Epithelial cell of prostate (primary cell): ENCODE results near the gene SCARB2.
A peak's percentile ranks its signal among the peaks of the same experiment; 100 is the strongest.

Experiments used
- DNase-seq: peaks from one replicate; pipeline ENCODE4 v3.0.0-alpha.2; 2011; ENCODE audit warnings: low read depth, low spot score
- H3K27ac ChIP-seq: fragments of 450-650 bp; 2 replicates; pipeline ENCODE4 v1.5.1; 2017; ENCODE audit warnings: mild to moderate bottlenecking

Gene SCARB2

GRCh38 chr4:76168688-76169087 is 44.9 kb downstream of the SCARB2 start:
- DNase-seq: no peak
- H3K27ac ChIP-seq: no peak overlapping the region

- no peak for DNase-seq
- H3K27ac ChIP-seq: no peak overlapping the region
These were observed 47.1 kb downstream of the SCARB2 start for GRCh38 chr4:76166480-76166879.

- no peak for DNase-seq
These were observed 53.3 kb downstream of the SCARB2 start for GRCh38 chr4:76160355-76160754.

GRCh38 chr4:76156635-76157034 is 57.0 kb downstream of the SCARB2 start:
- no peak overlapping the region for H3K27ac ChIP-seq
- no peak for DNase-seq

More at GRCh38 chr4:76160355-76160754, 53.3 kb downstream of the SCARB2 start:
- no peak overlapping the region for H3K27ac ChIP-seq

GRCh38 chr4:76155979-76156378 is 57.6 kb downstream of the SCARB2 start:
- no peak for DNase-seq
- no peak overlapping the region for H3K27ac ChIP-seq

GRCh38 chr4:76153356-76153755 is 60.3 kb downstream of the SCARB2 start:
- H3K27ac ChIP-seq: no peak overlapping the region
- DNase-seq: no peak

GRCh38 chr4:76148142-76148865 is 65.3 kb downstream of the SCARB2 start, which contains the start of gene NUP54:
Gene NUP54, minus strand, starts transcription at chr4:76148397. Its CDS starts 23 bp downstream, at chr4:76148374.
- H3K27ac ChIP-seq: peak within 1 kb of the TSS; percentile 64

GRCh38 chr4:76147454-76148141 is 66.0 kb downstream of the SCARB2 start:
- DNase-seq: peak; percentile 12
- H3K27ac ChIP-seq: peak overlapping the region; percentile 64

More at GRCh38 chr4:76148142-76148865, 65.3 kb downstream of the SCARB2 start, which contains the start of gene NUP54:
- peak; percentile 72 for DNase-seq

GRCh38 chr4:76144546-76144945 is 69.1 kb downstream of the SCARB2 start:
- no peak for DNase-seq
- no peak overlapping the region for H3K27ac ChIP-seq

- H3K27ac ChIP-seq: no peak overlapping the region
- DNase-seq: no peak
These were observed 72.4 kb downstream of the SCARB2 start for GRCh38 chr4:76141241-76141640.

GRCh38 chr4:76127754-76128153 is 85.9 kb downstream of the SCARB2 start:
- no peak for DNase-seq
- H3K27ac ChIP-seq: no peak overlapping the region

- no peak overlapping the region for H3K27ac ChIP-seq
- no peak for DNase-seq
These were observed 87.8 kb downstream of the SCARB2 start for GRCh38 chr4:76125816-76126215.

- no peak for DNase-seq
- no peak overlapping the region for H3K27ac ChIP-seq
These were observed 93.4 kb downstream of the SCARB2 start for GRCh38 chr4:76120199-76120598.

- no peak for DNase-seq
- no peak overlapping the region for H3K27ac ChIP-seq
These were observed 96.1 kb downstream of the SCARB2 start for GRCh38 chr4:76117536-76117935.

- H3K27ac ChIP-seq: no peak overlapping the region
- DNase-seq: no peak
These were observed 96.8 kb downstream of the SCARB2 start for GRCh38 chr4:76116821-76117220.
